ENCODE results near the gene PLXNA4. TPM values are rescaled to one million over a fixed set of nuclear protein-coding genes. Genes with fewer than 3 reads are reported as not detected.

The PLXNA4 gene
- total and polyA plus RNA-seq, 2 experiments from 2014 or later = 0.08 to 0.80 TPM

- no peak for DNase-seq (ENCODE audit: low spot score)
- no peaks in the 10 kb centered on the region for H3K36me3 ChIP-seq (ENCODE audit: insufficient read depth)
- H3K4me3 ChIP-seq = no peak overlapping the region
- no peaks in the 10 kb centered on the region for H3K4me1 ChIP-seq (ENCODE audit: insufficient read depth)
- no peak overlapping the region for H3K27ac ChIP-seq (ENCODE audit: low read depth)
- peaks cover 3% of the 10 kb centered on the region for H3K4me1 Mint-ChIP-seq
- H3F3A ChIP-seq (replicated peaks; ENCODE audit: low read depth) = no peaks in the 10 kb centered on the region
- ATAC-seq = no peak
- H3K27me3 Mint-ChIP-seq (ENCODE audit: insufficient read depth, low read depth, poor library complexity) = peaks cover 4% of the 10 kb centered on the region
- H3K27ac Mint-ChIP-seq = no peak overlapping the region
- peaks cover 2% of the 10 kb centered on the region; the same call in 1 of the 2 replicates for H3K9me2 ChIP-seq (ENCODE audit: insufficient read depth)
- H3K27me3 ChIP-seq (ENCODE audit: insufficient read depth) = no peaks in the 10 kb centered on the region
- no peak overlapping the region for H3K4me3 Mint-ChIP-seq
- H3K79me2 ChIP-seq (replicated peaks; ENCODE audit: insufficient read depth) = no peaks in the 10 kb centered on the region
- no peaks in the 10 kb centered on the region; the same call in 2 of the 3 replicates for H3K9me3 Mint-ChIP-seq
- TF ChIP-seq ETS1 (IDR thresholded peaks at IDR 0.05) = no peak
- TF ChIP-seq STAT1 (IDR thresholded peaks at IDR 0.05; ENCODE audit: unreplicated experiment) = no peak
- no peak for TF ChIP-seq ZNF462 (CRISPR knock-in tag; IDR thresholded peaks at IDR 0.05)
- no peak for TF ChIP-seq ZNF114 (CRISPR knock-in tag; IDR thresholded peaks at IDR 0.05)
- no peak for TF ChIP-seq EZH2phosphoT487 (IDR thresholded peaks at IDR 0.05; ENCODE audit: unreplicated experiment)
- TF ChIP-seq JUNB (IDR thresholded peaks at IDR 0.05; ENCODE audit: unreplicated experiment) = no peak
- TF ChIP-seq NANOG (IDR thresholded peaks at IDR 0.05; ENCODE audit: borderline replicate concordance) = no peak
- no peak for TF ChIP-seq CTCF (conservative IDR thresholded peaks at IDR 0.05; ENCODE audit: low read depth in 2 of 2)
- no peak for TF ChIP-seq POLR2AphosphoS5 (IDR thresholded peaks at IDR 0.05; ENCODE audit: low read depth)
- no peak for TF ChIP-seq REST (IDR thresholded peaks at IDR 0.05; ENCODE audit: unreplicated experiment)
- TF ChIP-seq CREB1 (CRISPR knock-in tag; IDR thresholded peaks at IDR 0.05; ENCODE audit: low read depth) = no peak
- TF ChIP-seq EZH2 (IDR thresholded peaks at IDR 0.05; ENCODE audit: low read depth, unreplicated experiment) = no peak
- no peak for TF ChIP-seq ZNF331 (CRISPR knock-in tag; IDR thresholded peaks at IDR 0.05; ENCODE audit: low read depth)
- H3K4me2 ChIP-seq = no peak overlapping the region
- no peaks in the 10 kb centered on the region for H3K36me3 Mint-ChIP-seq (ENCODE audit: low read depth)
- no peaks in the 10 kb centered on the region for H4K20me1 ChIP-seq (replicated peaks; ENCODE audit: insufficient read depth)
- no peak overlapping the region for H2AFZ ChIP-seq
Measured at GRCh38 chr7:132197772-132198171, 378.5 kb downstream of the PLXNA4 start.

Measured in GM23338 (cell line).